ENCODE measurements around the gene CTPS1. TPM values are rescaled to one million over a fixed set of nuclear protein-coding genes. Genes with fewer than 3 reads are reported as not detected.
A peak's percentile ranks its signal among the peaks of the same experiment; 100 is the strongest.

CTPS1 gene
- total RNA-seq, 8 experiments from 2014 or later = 18.2 to 93.4 (median 44.2) TPM

- Histone ChIP-seq H3K27ac (peak within 1 kb of the TSS in 1 of 2 donors; percentile 6), H3K4me3 (no peak within 1 kb of the TSS), H3K4me1 (replicated peaks in 1 of 2) (peaks cover 0 to 4% of the 10 kb centered on the region in 2 donors)
- in situ Hi-C loops (cut with MboI; ENCODE audit: low pct_unique_long_range_greater_than_20kb in 2 of 9, low sequenced_read_pairs in 9 of 9, unreplicated experiment in 9 of 9) = no loop called here
- 50 to 92% (median 85%) methylated on average over 1 to 7 of the region's 12 CpGs; no CpG with 5 or more reads in 3 of the 10 experiments for WGBS, 10 experiments
- ATAC-seq (replicated peaks in 6 of 8) = peak in 7 of 8 experiments; percentile 11 to 47 (median 17)
Observed at GRCh38 chr1:41021526-41022308, 42.2 kb downstream of the CTPS1 start, which contains the start of gene SLFNL1. Gene SLFNL1 (minus strand): TSS chr1:41021725. CDS start chr1:41020660, 1,065 bp downstream.

- Histone ChIP-seq H3K27ac (no peak overlapping the region), H3K4me3 (no peak overlapping the region), H3K4me1 (replicated peaks in 1 of 2) (peaks cover 0 to 4% of the 10 kb centered on the region in 2 donors)
- WGBS, 10 experiments = 83 to 100% (median 86%) methylated on average over 1 to 5 of the region's 10 CpGs; no CpG with 5 or more reads in 3 of the 10 experiments
- ATAC-seq (replicated peaks in 6 of 8) = no peak
- in situ Hi-C loops (cut with MboI; ENCODE audit: low pct_unique_long_range_greater_than_20kb in 2 of 9, low sequenced_read_pairs in 9 of 9, unreplicated experiment in 9 of 9) = no loop called here
Observed at GRCh38 chr1:41022424-41022823, 42.9 kb downstream of the CTPS1 start.

- Histone ChIP-seq H3K27ac (no peak overlapping the region), H3K4me3 (no peak overlapping the region), H3K4me1 (replicated peaks in 1 of 2) (peaks cover 0 to 4% of the 10 kb centered on the region in 2 donors)
- 81 to 95% (median 87%) methylated on average over 1 to 5 of the region's 5 CpGs; no CpG with 5 or more reads in 6 of the 10 experiments for WGBS, 10 experiments
- in situ Hi-C loops (cut with MboI; ENCODE audit: low pct_unique_long_range_greater_than_20kb in 2 of 9, low sequenced_read_pairs in 9 of 9, unreplicated experiment in 9 of 9) = no loop called here
- peak in 4 of 8 experiments; percentile 4 to 44 (median 18) for ATAC-seq (replicated peaks in 6 of 8)
Observed at GRCh38 chr1:41023279-41023990, 43.9 kb downstream of the CTPS1 start.

GRCh38 chr1:41024953-41025352, 45.5 kb downstream of the CTPS1 start:
- in situ Hi-C loops (cut with MboI; ENCODE audit: low pct_unique_long_range_greater_than_20kb in 2 of 9, low sequenced_read_pairs in 9 of 9, unreplicated experiment in 9 of 9) = loop anchor here in 1 of 9 experiments (25.0 kb wide), 1 partner anchor 212 kb away; the partner anchor contains the start of gene SCMH1
- Histone ChIP-seq H3K4me3 (no peak overlapping the region), H3K4me1 (replicated peaks in 1 of 2) (peaks cover 0 to 4% of the 10 kb centered on the region in 2 donors), H3K27ac (no peak overlapping the region)
- 0 to 100% (median 83%) methylated on average over 1 to 2 of the region's 2 CpGs; no CpG with 5 or more reads in 4 of the 10 experiments for WGBS, 10 experiments
- ATAC-seq (replicated peaks in 6 of 8) = peak in 1 of 8 experiments; percentile 21

GRCh38 chr1:41025979-41026819, 46.7 kb downstream of the CTPS1 start:
- ATAC-seq (replicated peaks in 6 of 8) = no peak
- 83 to 100% (median 93%) methylated on average over 1 to 4 of the region's 4 CpGs; no CpG with 5 or more reads in 5 of the 10 experiments for WGBS, 10 experiments
- Histone ChIP-seq H3K27ac (no peak overlapping the region), H3K4me3 (no peak overlapping the region), H3K4me1 (replicated peaks in 1 of 2) (peaks cover 0 to 4% of the 10 kb centered on the region in 2 donors)
- in situ Hi-C loops (cut with MboI; ENCODE audit: low pct_unique_long_range_greater_than_20kb in 2 of 9, low sequenced_read_pairs in 9 of 9, unreplicated experiment in 9 of 9) = loop anchor here in 1 of 9 experiments (25.0 kb wide), 1 partner anchor 211 kb away; the partner anchor contains the start of gene SCMH1

- Histone ChIP-seq H3K4me3 (no peak overlapping the region), H3K27ac (no peak overlapping the region), H3K4me1 (replicated peaks in 1 of 2) (no peaks in the 10 kb centered on the region)
- WGBS, 10 experiments = 89 to 97% (median 95%) methylated on average over 3 to 9 of the region's 10 CpGs; no CpG with 5 or more reads in 5 of the 10 experiments
- in situ Hi-C loops (cut with MboI; ENCODE audit: low pct_unique_long_range_greater_than_20kb in 2 of 9, low sequenced_read_pairs in 9 of 9, unreplicated experiment in 9 of 9) = loop anchor here in 1 of 9 experiments (25.0 kb wide), 1 partner anchor 209 kb away; the partner anchor contains the start of gene SCMH1
- ATAC-seq (replicated peaks in 6 of 8) = no peak
Observed at GRCh38 chr1:41028034-41028642, 48.6 kb downstream of the CTPS1 start.

GRCh38 chr1:41030872-41031616, 51.5 kb downstream of the CTPS1 start:
- Histone ChIP-seq H3K4me3 (no peak overlapping the region), H3K27ac (no peak overlapping the region), H3K4me1 (replicated peaks in 1 of 2) (no peaks in the 10 kb centered on the region)
- 83 to 100% (median 95%) methylated on average over 1 to 7 of the region's 8 CpGs; no CpG with 5 or more reads in 4 of the 10 experiments for WGBS, 10 experiments
- in situ Hi-C loops (cut with MboI; ENCODE audit: low pct_unique_long_range_greater_than_20kb in 2 of 9, low sequenced_read_pairs in 9 of 9, unreplicated experiment in 9 of 9) = loop anchor here in 1 of 9 experiments (25.0 kb wide), 1 partner anchor 206 kb away; the partner anchor contains the start of gene SCMH1
- ATAC-seq (replicated peaks in 6 of 8) = no peak

GRCh38 chr1:41032147-41032546, 52.7 kb downstream of the CTPS1 start:
- WGBS, 10 experiments = 60 to 100% (median 100%) methylated on average over 1 to 2 of the region's 2 CpGs
- in situ Hi-C loops (cut with MboI; ENCODE audit: low pct_unique_long_range_greater_than_20kb in 2 of 9, low sequenced_read_pairs in 9 of 9, unreplicated experiment in 9 of 9) = loop anchor here in 1 of 9 experiments (25.0 kb wide), 1 partner anchor 205 kb away; the partner anchor contains the start of gene SCMH1

GRCh38 chr1:41033272-41033671, 53.8 kb downstream of the CTPS1 start:
- Histone ChIP-seq H3K4me3 (no peak overlapping the region), H3K27ac (no peak overlapping the region), H3K4me1 (replicated peaks in 1 of 2) (no peaks in the 10 kb centered on the region)
- in situ Hi-C loops (cut with MboI; ENCODE audit: low pct_unique_long_range_greater_than_20kb in 2 of 9, low sequenced_read_pairs in 9 of 9, unreplicated experiment in 9 of 9) = loop anchor here in 1 of 9 experiments (25.0 kb wide), 1 partner anchor 204 kb away; the partner anchor contains the start of gene SCMH1
- WGBS, 10 experiments = 82 to 100% (median 100%) methylated on average over 1 to 3 of the region's 3 CpGs; no CpG with 5 or more reads in 2 of the 10 experiments
- no peak for ATAC-seq (replicated peaks in 6 of 8)

More at GRCh38 chr1:41032147-41032546, 52.7 kb downstream of the CTPS1 start:
- H3K27ac ChIP-seq = no peak overlapping the region
- no peak overlapping the region for H3K4me3 ChIP-seq
- no peak for ATAC-seq (replicated peaks in 6 of 8)
- H3K4me1 ChIP-seq (replicated peaks in 1 of 2) = no peaks in the 10 kb centered on the region

GRCh38 chr1:41037116-41037903, 57.8 kb downstream of the CTPS1 start:
- no peak overlapping the region for H3K4me3 ChIP-seq
- in situ Hi-C loops (cut with MboI; ENCODE audit: low pct_unique_long_range_greater_than_20kb in 2 of 9, low sequenced_read_pairs in 9 of 9, unreplicated experiment in 9 of 9) = loop anchor here in 1 of 9 experiments (25.0 kb wide), 1 partner anchor 200 kb away; the partner anchor contains the start of gene SCMH1
- no peaks in the 10 kb centered on the region for H3K4me1 ChIP-seq (replicated peaks in 1 of 2)
- H3K27ac ChIP-seq = no peak overlapping the region
- ATAC-seq (replicated peaks in 6 of 8) = no peak
- 80 to 100% (median 95%) methylated on average over 1 to 3 of the region's 3 CpGs; no CpG with 5 or more reads in 4 of the 10 experiments for WGBS, 10 experiments
